Measurements from ENCODE around the gene PTX4. TPM values are rescaled to one million over a fixed set of nuclear protein-coding genes. Genes with fewer than 3 reads are reported as not detected.

The PTX4 gene
- total RNA-seq, 1 experiment from 2014 or later: not detected

DNA sequence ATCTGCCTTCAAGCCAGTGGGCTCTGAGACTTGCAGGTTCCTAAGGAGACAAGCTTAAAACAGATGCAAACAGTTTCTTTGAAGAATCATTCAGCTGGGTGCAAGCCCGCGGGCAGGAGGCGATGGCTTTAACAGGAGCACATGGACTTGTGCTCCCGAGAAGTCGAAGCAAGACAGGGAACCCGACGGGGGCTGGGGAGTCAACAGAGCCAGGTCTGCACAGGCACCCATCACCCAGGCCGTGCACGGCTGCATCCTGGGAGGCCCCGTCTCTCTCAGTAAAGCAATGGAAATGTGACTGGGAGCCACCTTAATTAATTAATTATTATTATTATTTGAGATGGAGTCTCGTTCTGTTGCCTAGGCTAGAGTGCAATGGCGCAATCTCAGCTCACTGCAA lies 333 bp upstream of the PTX4 start:
- no peak overlapping the region for H3K56ac ChIP-seq (ENCODE audit: insufficient read length, low read depth, low read length)
- no peak overlapping the region for H4K91ac ChIP-seq (ENCODE audit: insufficient read length, low read depth, low read length)
- H3K14ac ChIP-seq (ENCODE audit: insufficient read depth, low read length): no peak overlapping the region
- no peak overlapping the region for H3K23ac ChIP-seq (ENCODE audit: insufficient read length, low read depth, low read length)
- Mint-ChIP-seq H3K9me3 (no peaks in the 10 kb centered on the region), H3K27me3 (ENCODE audit: low read depth) (peaks cover 20% of the 10 kb centered on the region), H3K27ac (no peak overlapping the region), H3K4me1 (peaks cover 4 to 7% of the 10 kb centered on the region in 2 experiments), H3K4me3 (no peak overlapping the region), H3K36me3 (ENCODE audit: insufficient read depth in 1 of 3, low read depth in 3 of 3) (peaks cover 0 to 2% (median 0%) of the 10 kb centered on the region in 3 experiments; a peak in 1 of 7 replicates)
- no peak overlapping the region for H3T11ph ChIP-seq (ENCODE audit: low read length)
- no peaks in the 10 kb centered on the region; the same call in 1 of the 2 replicates for H3K79me2 ChIP-seq (ENCODE audit: insufficient read depth, low read length)
- DNase-seq: no peak
- no peak overlapping the region for H2AFZ ChIP-seq (ENCODE audit: low read length)
- no peak overlapping the region for H2BK12ac ChIP-seq (ENCODE audit: insufficient read length, low read depth, low read length)
- H3K27me3 ChIP-seq (ENCODE audit: insufficient read depth, low read length): no peaks in the 10 kb centered on the region
- H3K4ac ChIP-seq (ENCODE audit: low read depth, low read length): no peak overlapping the region
- H2BK15ac ChIP-seq (ENCODE audit: low read depth, low read length): no peak overlapping the region
- WGBS (ENCODE audit: extremely low coverage, insufficient read length, low lambda C conversion rate): no CpG with 5 or more reads among the region's 12 CpGs
- H3K27ac ChIP-seq (ENCODE audit: insufficient read length, low read depth, low read length): no peak overlapping the region
- H3K23me2 ChIP-seq (ENCODE audit: insufficient read length, low read depth, low read length, poor library complexity, severe bottlenecking): peaks cover 3% of the 10 kb centered on the region
- no peaks in the 10 kb centered on the region for H3K79me1 ChIP-seq (ENCODE audit: insufficient read depth, low read depth, low read length, poor library complexity, severe bottlenecking)
- H2BK5ac ChIP-seq (ENCODE audit: insufficient read length, low read length): no peak overlapping the region
- no peak for TF ChIP-seq CTCF (conservative IDR thresholded peaks at IDR 0.05)
- H3K4me2 ChIP-seq (ENCODE audit: insufficient read depth, insufficient read length, low read length): no peak overlapping the region
- H4K8ac ChIP-seq (replicated peaks; ENCODE audit: insufficient read length, low read depth, low read length): no peak overlapping the region
- no peaks in the 10 kb centered on the region for H4K20me1 ChIP-seq (ENCODE audit: control insufficient read depth, insufficient read depth, insufficient read length)
- no peak overlapping the region for H3K18ac ChIP-seq (ENCODE audit: insufficient read length, low read depth, low read length)
- no peak overlapping the region for H2BK120ac ChIP-seq (ENCODE audit: low read depth, low read length, poor library complexity, severe bottlenecking)
- H2BK20ac ChIP-seq (ENCODE audit: low read depth, low read length, poor library complexity, severe bottlenecking): no peak overlapping the region
- H3K4me1 ChIP-seq (ENCODE audit: insufficient read depth, low read length): no peaks in the 10 kb centered on the region; the same call in 1 of the 2 replicates
- H3K9me3 ChIP-seq (ENCODE audit: control insufficient read depth, low read depth, low read length): no peaks in the 10 kb centered on the region
- H2AK5ac ChIP-seq (ENCODE audit: insufficient read length, low read length): no peak overlapping the region
- H4K5ac ChIP-seq (ENCODE audit: insufficient read length, low read depth, low read length): no peak overlapping the region
- H3K9ac ChIP-seq (ENCODE audit: extremely low read depth, insufficient read length, low read length): no peak overlapping the region

All from H9 (cell line).